HUES48 (cell line): ENCODE measurements around the gene ING5.

Experiments used
- H3K27ac ChIP-seq: one replicate; pipeline ENCODE4 v1.7.0; 2013; ENCODE audit warnings: low read depth, low read length, inconsistent platforms
- H3K27me3 ChIP-seq: 2 replicates; pipeline ENCODE4 v1.6.1; 2013; ENCODE audit warnings: mild to moderate bottlenecking, low read length; ENCODE audit not compliant: control insufficient read depth, insufficient read depth
- H3K36me3 ChIP-seq: 2 replicates; pipeline ENCODE4 v1.6.1; 2013; ENCODE audit warnings: low read length; ENCODE audit not compliant: control insufficient read depth, insufficient read depth
- H3K4me1 ChIP-seq: 2 replicates; pipeline ENCODE4 v1.6.1; 2013; ENCODE audit warnings: mild to moderate bottlenecking, low read length; ENCODE audit not compliant: control insufficient read depth, insufficient read depth
- H3K4me3 ChIP-seq: 2 replicates; pipeline ENCODE4 v1.5.1; 2013; ENCODE audit warnings: mild to moderate bottlenecking, low read depth, low read length
- H3K9ac ChIP-seq: 2 replicates; pipeline ENCODE4 v1.6.1; 2013; ENCODE audit warnings: mild to moderate bottlenecking, low read depth, low read length, moderate library complexity
- H3K9me3 ChIP-seq: 2 replicates; pipeline ENCODE4 v1.6.1; 2013; ENCODE audit warnings: low read length; ENCODE audit not compliant: control insufficient read depth, insufficient read depth

Gene ING5

GRCh38 chr2:241686650-241687425, 15.0 kb upstream of the ING5 start, which contains the start of gene DTYMK:
DTYMK (minus strand) TSS chr2:241686815; CDS start chr2:241686783, 32 bp downstream.
- Histone ChIP-seq H3K4me3 (peak within 1 kb of the TSS; percentile 90), H3K4me1 (peaks cover 7% of the 10 kb centered on the region), H3K27ac (peak within 1 kb of the TSS; percentile 87), H3K27me3 (no peaks in the 10 kb centered on the region), H3K9ac (peak within 1 kb of the TSS; percentile 89), H3K36me3 (peaks cover 59% of the 10 kb centered on the region), H3K9me3 (no peaks in the 10 kb centered on the region)

- Histone ChIP-seq H3K9ac (no peak overlapping the region), H3K27ac (no peak overlapping the region), H3K36me3 (peaks cover 45% of the 10 kb centered on the region), H3K4me3 (no peak overlapping the region), H3K27me3 (no peaks in the 10 kb centered on the region), H3K9me3 (no peaks in the 10 kb centered on the region), H3K4me1 (peaks cover 7% of the 10 kb centered on the region)
These were observed 12.5 kb upstream of the ING5 start for GRCh38 chr2:241689306-241689705.

DNA sequence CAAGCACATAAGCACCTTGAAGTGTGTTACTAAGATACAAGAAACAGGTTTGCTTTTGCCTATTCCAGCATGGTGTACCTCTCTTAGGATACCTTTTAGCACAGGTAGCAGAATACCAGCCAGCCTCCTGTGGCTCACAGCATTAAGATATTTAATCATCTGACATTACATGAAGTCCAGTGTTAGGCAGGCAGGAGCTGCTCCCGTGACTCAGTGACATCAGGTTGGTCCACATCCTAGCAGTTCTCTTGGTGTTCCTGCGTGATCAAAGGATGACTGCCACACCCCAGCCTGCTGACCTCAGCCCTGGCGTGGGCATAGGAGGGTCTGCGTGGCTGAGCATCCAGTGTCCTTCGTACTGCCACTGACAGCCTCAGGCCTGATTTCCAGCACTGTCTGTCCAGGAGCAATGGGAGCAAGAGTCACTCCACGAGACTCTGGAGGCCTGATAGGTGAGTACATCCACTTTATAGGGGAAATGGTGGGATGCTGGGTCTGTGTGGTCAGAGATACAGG, 11.6 kb upstream of the ING5 start:
- H3K4me1 ChIP-seq, result peaks cover 7% of the 10 kb centered on the region
- H3K9ac ChIP-seq, result no peak overlapping the region
- no peak overlapping the region for H3K27ac ChIP-seq
- no peaks in the 10 kb centered on the region for H3K9me3 ChIP-seq
- peaks cover 43% of the 10 kb centered on the region for H3K36me3 ChIP-seq
- no peak overlapping the region for H3K4me3 ChIP-seq
- H3K27me3 ChIP-seq, result no peaks in the 10 kb centered on the region

GRCh38 chr2:241692448-241692847, 9.4 kb upstream of the ING5 start:
- Histone ChIP-seq H3K9ac (no peak overlapping the region), H3K36me3 (peaks cover 43% of the 10 kb centered on the region), H3K4me1 (peaks cover 7% of the 10 kb centered on the region), H3K4me3 (no peak overlapping the region), H3K27me3 (no peaks in the 10 kb centered on the region), H3K9me3 (no peaks in the 10 kb centered on the region), H3K27ac (no peak overlapping the region)

GRCh38 chr2:241695651-241696050, 6.2 kb upstream of the ING5 start:
- Histone ChIP-seq H3K9me3 (no peaks in the 10 kb centered on the region), H3K4me1 (no peaks in the 10 kb centered on the region), H3K27ac (no peak overlapping the region), H3K27me3 (no peaks in the 10 kb centered on the region), H3K4me3 (no peak overlapping the region), H3K9ac (no peak overlapping the region), H3K36me3 (peaks cover 27% of the 10 kb centered on the region)

- Histone ChIP-seq H3K9me3 (no peaks in the 10 kb centered on the region), H3K4me3 (peak overlapping the region; percentile 83)
These were observed 765 bp upstream of the ING5 start for GRCh38 chr2:241701149-241701398.

DNA sequence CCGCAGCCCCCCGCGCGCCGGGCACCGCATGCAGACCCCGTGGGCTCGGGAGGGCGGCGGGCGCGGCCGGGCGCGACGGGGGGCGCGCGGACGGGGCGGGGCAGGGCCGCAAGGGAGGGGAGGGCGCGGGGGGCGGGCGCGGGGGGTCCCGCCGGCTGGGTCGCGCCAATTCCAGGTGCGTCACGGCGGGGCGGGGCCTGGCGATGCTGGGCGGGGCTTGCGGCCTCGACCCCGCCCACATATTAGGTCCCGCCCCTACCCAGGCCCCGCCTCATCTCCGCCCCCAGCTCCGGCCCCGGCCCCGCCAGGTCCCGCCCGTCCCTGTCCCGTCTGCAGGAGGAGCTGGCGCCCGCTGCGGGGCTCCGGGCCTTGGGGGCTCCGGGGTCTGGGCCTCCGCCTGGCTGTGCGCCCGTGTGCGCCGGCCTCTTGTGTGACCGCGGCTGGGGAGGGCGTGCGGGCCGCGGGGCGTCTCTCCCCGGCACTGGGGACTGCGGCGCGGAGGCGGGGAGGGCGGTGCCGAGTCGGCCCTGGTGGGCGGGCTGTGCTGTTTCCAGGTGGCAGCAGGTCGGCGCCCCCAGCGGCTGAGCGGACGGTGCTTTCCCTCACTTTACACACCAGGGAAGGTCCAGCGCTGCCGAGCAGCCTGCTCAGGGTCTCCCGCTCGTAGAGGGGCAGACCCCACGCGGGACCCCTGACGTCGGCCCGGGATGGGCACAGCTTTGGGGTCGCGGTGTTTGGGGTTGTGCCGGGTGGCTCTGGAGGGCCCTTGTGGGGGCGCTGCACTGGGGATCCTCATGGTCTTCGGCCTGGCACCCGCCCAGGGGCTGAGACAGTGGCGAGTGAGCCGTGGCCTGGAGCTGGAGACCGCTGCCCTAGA, 554 bp downstream of the ING5 start:
- H3K36me3 ChIP-seq, result peaks cover 29% of the 10 kb centered on the region
- H3K9ac ChIP-seq, result peak overlapping the region; percentile 66; the same call in 1 of the 2 replicates
- peak overlapping the region; percentile 98 for H3K27ac ChIP-seq
- H3K4me1 ChIP-seq, result peaks cover 6% of the 10 kb centered on the region; the same call in 1 of the 2 replicates
- H3K27me3 ChIP-seq, result no peaks in the 10 kb centered on the region
- peak overlapping the region; percentile 83 for H3K4me3 ChIP-seq
- H3K9me3 ChIP-seq, result no peaks in the 10 kb centered on the region

More at GRCh38 chr2:241701149-241701398, 765 bp upstream of the ING5 start:
- H3K27me3 ChIP-seq, result no peaks in the 10 kb centered on the region
- H3K36me3 ChIP-seq, result peaks cover 19% of the 10 kb centered on the region
- H3K27ac ChIP-seq, result peak overlapping the region; percentile 98
- peaks cover 6% of the 10 kb centered on the region; the same call in 1 of the 2 replicates for H3K4me1 ChIP-seq
- H3K9ac ChIP-seq, result peak overlapping the region; percentile 98

DNA sequence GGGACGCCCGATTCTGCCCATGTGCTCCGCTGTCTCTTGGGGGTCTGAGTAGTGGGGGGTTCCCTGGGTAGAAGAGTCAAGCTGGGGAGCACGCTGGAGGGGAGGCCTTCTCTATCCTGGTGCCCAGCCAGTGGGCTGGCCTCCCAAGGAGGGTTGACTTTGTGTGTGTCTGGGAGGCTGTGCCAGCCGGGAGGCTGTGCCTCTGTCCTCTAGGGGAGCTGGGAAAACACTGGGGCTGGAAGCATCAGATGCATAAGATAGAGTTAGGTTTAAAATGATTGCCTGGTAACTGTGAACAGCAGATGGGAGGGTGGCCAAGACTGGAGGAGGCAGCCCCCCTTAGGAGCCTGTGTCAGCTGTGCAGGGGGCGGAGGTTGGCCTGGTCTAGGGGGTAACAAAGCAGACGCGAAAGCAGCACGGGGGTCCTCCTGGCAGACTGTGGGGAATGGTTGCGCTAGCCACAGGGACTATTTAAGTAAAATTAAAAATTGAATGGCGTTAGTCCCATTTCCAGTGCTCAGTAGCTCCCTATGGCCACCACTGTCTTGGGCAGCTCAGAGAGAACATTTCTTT, 1.3 kb downstream of the ING5 start:
- no peaks in the 10 kb centered on the region for H3K27me3 ChIP-seq
- H3K9me3 ChIP-seq, result no peaks in the 10 kb centered on the region
- peak overlapping the region; percentile 68 for H3K4me3 ChIP-seq
- peaks cover 6% of the 10 kb centered on the region; the same call in 1 of the 2 replicates for H3K4me1 ChIP-seq
- H3K9ac ChIP-seq, result peak overlapping the region; percentile 30; the same call in 1 of the 2 replicates
- H3K36me3 ChIP-seq, result peaks cover 35% of the 10 kb centered on the region
- H3K27ac ChIP-seq, result peak overlapping the region; percentile 78

- Histone ChIP-seq H3K4me3 (no peak overlapping the region), H3K9ac (no peak overlapping the region), H3K4me1 (peaks cover 6% of the 10 kb centered on the region; the same call in 1 of the 2 replicates), H3K27me3 (no peaks in the 10 kb centered on the region), H3K9me3 (no peaks in the 10 kb centered on the region), H3K36me3 (peaks cover 67% of the 10 kb centered on the region), H3K27ac (no peak overlapping the region)
These were observed 4.7 kb downstream of the ING5 start for GRCh38 chr2:241706537-241706936.

GRCh38 chr2:241708879-241709278, 7.0 kb downstream of the ING5 start:
- peaks cover 84% of the 10 kb centered on the region for H3K36me3 ChIP-seq
- no peak overlapping the region for H3K9ac ChIP-seq
- H3K4me3 ChIP-seq, result no peak overlapping the region
- no peak overlapping the region for H3K27ac ChIP-seq
- H3K9me3 ChIP-seq, result no peaks in the 10 kb centered on the region
- H3K27me3 ChIP-seq, result no peaks in the 10 kb centered on the region
- no peaks in the 10 kb centered on the region for H3K4me1 ChIP-seq
